ENCODE measurements around the gene SESTD1.

Gene SESTD1

GRCh38 chr2:179264368-179265081, at the start of gene SESTD1:
Gene SESTD1 (minus strand): TSS chr2:179264832. CDS start chr2:179191841, 72,991 bp downstream.
- DNase-seq (ENCODE audit: low read depth): peak; percentile 34

DNA sequence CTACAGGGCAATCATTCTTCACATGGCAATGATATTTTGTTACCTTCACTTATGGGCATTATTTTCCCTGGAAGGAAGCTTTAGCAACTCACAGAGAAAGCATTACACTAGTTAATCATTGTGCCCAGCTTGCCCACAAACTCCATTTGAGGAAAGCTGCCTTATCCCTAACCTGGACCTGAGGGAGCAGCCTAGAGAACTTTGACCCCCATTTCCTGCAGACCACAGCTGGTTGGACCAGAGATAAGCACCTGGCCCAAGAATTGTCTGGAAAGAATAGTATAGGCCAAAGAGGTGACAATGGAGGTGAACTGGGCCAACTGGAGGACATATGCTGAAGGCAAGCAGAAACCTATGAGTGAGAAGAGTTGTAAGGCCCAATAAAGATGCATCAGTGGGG, 48.4 kb upstream of the SESTD1 start:
- no peak for DNase-seq (ENCODE audit: low read depth)

- DNase-seq (ENCODE audit: low read depth): no peak
Measured at GRCh38 chr2:179311101-179311500, 46.5 kb upstream of the SESTD1 start.

DNA sequence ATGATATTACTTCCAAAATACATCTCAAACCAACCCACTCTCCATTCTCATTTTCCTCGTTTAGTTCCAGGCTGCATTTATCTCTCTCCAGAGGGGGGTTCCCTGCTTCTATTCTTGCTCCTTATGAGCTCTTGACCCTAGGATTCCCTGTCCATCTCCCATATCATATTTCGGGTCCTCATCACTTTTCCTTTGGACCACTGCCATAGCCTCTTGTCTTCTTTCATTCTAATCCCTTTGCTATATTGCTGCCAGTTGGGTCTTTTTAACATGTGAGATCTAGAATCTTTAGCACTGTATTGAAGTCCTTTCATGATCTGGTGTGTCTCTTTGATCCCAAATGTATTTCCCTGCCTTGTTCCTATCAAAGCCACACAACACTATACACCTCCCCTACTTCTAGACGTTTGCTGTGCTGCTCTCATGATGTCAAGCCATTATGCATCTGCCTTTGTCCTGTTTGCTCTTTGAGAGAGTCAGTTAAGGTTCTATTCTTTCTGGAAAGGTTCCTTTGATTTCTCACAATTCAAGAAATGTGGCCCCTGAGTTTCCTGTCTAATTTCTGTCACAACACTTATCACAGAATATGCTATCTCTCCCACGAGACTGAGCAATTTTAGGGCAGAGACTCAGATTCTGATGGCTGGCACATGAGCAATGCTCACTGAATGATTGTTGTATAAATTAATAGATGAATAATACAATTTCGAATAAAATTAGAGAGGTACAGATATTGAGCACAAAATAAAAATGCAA, 43.2 kb upstream of the SESTD1 start:
- no peak for DNase-seq (ENCODE audit: low read depth)

- DNase-seq (ENCODE audit: low read depth): no peak
Measured at GRCh38 chr2:179305125-179305524, 40.5 kb upstream of the SESTD1 start.

DNA sequence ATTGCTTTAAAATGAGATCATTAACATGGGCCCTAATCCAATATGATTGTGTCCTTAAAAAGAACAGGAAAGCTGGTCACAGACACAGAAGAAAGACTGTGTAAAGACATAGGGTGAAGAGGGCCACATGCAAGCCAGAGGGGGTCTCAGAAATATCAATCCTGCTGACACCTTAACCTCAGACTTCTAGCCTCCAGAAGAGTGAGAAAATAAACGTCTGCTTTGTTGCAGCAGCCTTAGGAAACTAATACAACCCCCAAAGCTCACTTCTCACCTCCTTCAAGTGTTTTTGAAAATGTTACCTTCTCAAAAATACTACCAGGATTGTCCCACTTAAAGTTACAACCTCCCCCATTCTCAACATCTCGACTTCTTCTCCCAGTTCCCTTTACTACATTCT, 39.8 kb upstream of the SESTD1 start:
- DNase-seq (ENCODE audit: low read depth): no peak

GRCh38 chr2:179302764-179303571, 38.3 kb upstream of the SESTD1 start:
- no peak for DNase-seq (ENCODE audit: low read depth)

DNA sequence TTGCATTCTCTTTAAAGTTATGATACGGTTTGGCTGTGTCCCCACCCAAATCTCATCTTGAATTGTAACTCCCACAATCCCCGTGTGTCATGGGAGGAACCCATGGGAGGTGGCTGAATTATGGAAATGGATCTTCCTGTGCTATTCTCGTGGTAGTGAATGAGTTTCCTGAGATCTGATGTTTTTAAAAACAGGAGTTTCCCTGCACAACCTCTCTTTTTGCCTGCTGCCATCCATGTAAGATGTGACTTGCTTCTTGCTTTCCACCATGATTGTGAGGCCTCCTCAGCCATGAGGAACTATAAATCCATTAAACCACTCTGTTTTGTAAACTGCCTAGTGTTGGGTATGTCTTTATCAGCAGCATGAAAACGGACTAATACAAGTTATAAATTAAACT, 37.5 kb upstream of the SESTD1 start:
- DNase-seq (ENCODE audit: low read depth): no peak

DNA sequence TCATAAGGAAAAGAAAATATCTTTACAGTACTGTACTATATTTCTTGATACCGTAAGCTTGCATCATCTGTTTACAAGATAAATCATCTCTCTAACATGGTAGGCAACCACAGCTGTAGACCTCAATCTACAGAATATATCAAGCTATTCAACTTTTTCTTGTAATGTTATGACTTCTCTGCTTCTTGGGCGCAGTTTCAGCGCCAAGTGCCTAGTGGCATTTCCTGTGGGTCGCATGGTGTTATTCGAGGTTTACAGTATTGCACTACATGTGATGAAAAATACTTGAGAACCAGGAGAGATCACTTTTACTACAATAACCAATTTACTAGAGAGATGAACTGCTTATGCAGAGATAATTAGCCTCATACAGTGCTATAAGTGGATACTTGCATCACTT, 34.0 kb upstream of the SESTD1 start:
- no peak for DNase-seq (ENCODE audit: low read depth)

DNA sequence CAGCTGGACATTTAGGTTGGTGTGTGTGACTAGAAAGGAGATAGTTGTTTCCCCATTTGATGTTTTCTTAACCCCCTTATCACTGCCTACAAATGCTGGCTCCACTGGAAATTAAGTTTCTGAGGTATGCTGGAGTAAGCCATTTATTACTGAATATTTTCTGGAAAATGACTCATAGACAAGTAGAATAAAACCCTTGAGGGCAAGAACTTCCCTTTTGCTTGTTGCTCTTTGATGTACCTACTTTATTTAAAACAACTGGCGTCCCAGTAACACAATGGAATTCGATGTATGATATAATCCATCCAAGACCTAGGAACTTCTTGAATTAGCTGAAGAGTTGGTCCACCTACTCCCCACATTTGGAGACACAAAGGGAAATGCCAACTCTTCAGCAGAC, 33.3 kb upstream of the SESTD1 start:
- no peak for DNase-seq (ENCODE audit: low read depth)

DNA sequence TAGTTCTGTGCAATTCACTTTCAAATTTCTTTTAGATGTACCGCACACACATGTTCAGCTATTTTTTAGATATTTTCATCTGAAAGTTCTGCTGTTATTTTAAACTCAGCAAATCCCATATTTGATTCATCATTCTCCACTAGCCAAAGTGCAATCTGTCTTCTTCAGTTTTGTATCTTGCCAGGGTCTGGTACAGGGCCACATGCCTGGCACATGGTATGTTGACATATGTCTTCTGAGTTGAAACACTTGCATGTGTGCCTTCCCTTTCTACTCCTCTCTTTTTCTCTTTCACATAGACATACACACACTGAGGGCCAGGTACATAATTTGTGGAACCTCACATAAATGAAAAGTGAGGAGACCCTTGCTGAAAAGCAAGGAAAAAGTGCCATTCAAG, 25.7 kb upstream of the SESTD1 start:
- DNase-seq (ENCODE audit: low read depth): no peak

DNA sequence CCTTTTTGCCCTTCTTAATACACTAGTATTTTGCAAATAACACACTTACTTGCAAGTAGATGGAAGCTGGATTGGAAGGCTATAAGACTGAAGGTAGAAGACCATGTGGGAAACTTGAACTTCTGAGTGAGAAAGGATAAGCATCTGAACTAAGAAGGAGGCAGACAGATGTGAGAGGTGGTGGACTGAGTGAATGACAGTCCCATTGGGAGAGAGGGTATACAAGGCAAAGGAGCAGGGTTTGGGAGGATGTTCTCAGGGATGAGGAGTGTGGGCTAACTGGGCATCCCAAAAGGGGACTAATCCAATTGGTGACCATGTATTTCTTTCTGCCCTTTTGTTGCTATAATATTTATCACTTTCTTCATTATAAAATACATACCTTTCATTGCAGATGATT, 20.4 kb upstream of the SESTD1 start:
- DNase-seq (ENCODE audit: low read depth): no peak

DNA sequence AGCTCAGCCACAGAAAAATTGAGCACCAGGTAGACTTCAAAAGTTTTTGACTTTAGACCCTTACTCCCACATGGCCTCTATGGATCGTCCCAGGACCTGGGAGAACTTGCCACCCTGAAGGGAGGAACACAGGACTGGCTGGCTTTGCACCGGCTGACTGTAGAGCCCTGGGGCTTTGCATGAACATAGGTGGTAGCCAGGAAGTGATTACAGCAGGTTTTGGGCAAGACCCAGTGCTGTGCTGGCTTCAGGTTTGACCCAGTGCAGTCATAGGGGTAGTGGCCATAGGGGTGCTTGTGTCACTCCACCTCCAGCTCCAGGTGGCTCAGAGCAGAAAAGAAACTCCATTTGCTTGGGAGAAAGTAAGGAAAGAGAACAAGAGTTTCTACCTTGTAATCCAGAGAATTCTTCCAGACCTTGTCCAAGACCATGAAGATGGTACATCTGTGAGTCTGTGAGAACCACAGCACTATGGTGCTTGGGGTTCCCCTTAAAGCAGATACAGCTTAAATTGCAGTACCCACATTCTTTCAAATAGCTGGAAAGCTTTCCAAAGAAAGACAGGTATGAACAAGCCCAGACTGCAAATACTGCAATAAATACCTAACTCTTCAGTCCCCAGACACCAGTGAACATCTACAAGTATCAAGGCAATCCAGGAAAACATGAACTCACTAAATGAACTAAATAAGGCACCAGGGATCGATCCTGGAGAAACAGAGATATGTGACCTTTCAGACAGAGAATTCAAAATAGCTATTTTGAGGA, 13.0 kb upstream of the SESTD1 start:
- DNase-seq (ENCODE audit: low read depth): no peak

GRCh38 chr2:179275253-179276012, 10.8 kb upstream of the SESTD1 start:
- DNase-seq (ENCODE audit: low read depth): peak; percentile 41

DNA sequence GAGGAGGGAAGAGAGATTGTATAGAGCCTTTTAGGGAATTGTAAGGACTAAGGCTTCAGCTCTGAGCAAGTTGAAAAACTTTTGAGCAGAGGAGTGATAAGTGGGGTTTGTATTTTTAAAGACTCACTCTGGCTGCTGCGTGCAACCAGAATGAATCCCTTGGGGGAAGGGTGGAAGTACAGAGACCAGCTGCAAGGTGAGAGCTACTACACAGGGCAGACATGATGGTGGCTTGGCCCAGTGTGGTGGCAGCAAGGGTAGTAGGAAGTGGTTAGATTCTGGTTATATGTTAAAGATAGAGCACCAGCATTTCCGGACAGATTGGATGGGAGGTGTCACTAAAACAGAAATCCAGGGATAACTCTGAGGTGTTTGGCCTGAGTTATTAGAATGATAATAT, 10.1 kb upstream of the SESTD1 start:
- no peak for DNase-seq (ENCODE audit: low read depth)

DNA sequence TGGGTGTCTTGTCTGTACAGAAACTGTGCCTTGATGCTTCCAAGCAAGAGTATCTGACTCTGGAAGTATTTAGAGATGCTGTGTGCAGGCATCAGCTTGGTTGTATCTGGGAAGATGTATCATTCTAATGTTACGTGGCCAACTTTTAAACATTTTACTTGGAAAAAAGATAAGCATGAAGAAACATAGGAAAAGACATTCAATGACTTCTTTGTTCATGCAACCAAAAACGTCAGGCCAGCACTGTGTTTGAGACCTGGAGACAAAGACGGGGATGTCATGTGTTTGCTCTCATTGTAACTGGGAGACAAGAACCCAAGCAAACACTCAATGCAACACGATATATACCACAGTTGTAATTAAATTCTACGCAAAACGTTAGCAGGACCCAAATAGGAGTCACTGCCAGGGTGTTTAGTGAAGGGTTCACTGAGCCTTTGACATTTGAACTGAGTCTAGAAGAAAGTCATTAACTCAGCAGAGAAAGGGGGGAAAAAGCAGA, 8.9 kb upstream of the SESTD1 start:
- no peak for DNase-seq (ENCODE audit: low read depth)

GRCh38 chr2:179272406-179273192, 8.0 kb upstream of the SESTD1 start:
- DNase-seq (ENCODE audit: low read depth): peak; percentile 85

- no peak for DNase-seq (ENCODE audit: low read depth)
Measured at GRCh38 chr2:179270689-179271088, 6.1 kb upstream of the SESTD1 start.

- DNase-seq (ENCODE audit: low read depth): peak; percentile 74
Measured at GRCh38 chr2:179268277-179268925, 3.8 kb upstream of the SESTD1 start.

- no peak for DNase-seq (ENCODE audit: low read depth)
Measured at GRCh38 chr2:179266271-179266670, 1.6 kb upstream of the SESTD1 start.

Data from iris pigment epithelial cell (primary cell).